BE2C (cell line): ENCODE results near the gene RAI2.

Source experiments
- DNase-seq: peaks from one replicate; pipeline ENCODE4 v3.0.0-alpha.2; 2020
- H3K27me3 ChIP-seq: fragments of 250-450 bp; sonication (Bioruptor Pico); 2 replicates; pipeline ENCODE4 v1.5.1; 2020; ENCODE audit warnings: mild to moderate bottlenecking
- H3K36me3 ChIP-seq: fragments of 250-450 bp; sonication (Bioruptor Pico); 2 replicates; pipeline ENCODE4 v1.5.1; 2020; ENCODE audit warnings: mild to moderate bottlenecking
- H3K4me1 ChIP-seq: fragments of 250-450 bp; sonication (Bioruptor Pico); 2 replicates; pipeline ENCODE4 v1.5.1; 2020
- H3K4me3 ChIP-seq: 2 replicates; pipeline ENCODE4 v1.5.1; 2011; ENCODE audit warnings: low read depth, low read length
- H3K9me3 ChIP-seq: fragments of 250-450 bp; sonication (Bioruptor Pico); 2 replicates; pipeline ENCODE4 v1.5.1; 2020
- TF ChIP-seq, protein P1 (sequence below): IDR thresholded peaks from 2 replicates; pipeline ENCODE4 v1.5.1; 2012; ENCODE audit warnings: mild to moderate bottlenecking, low read depth, low read length

Gene RAI2

DNA sequence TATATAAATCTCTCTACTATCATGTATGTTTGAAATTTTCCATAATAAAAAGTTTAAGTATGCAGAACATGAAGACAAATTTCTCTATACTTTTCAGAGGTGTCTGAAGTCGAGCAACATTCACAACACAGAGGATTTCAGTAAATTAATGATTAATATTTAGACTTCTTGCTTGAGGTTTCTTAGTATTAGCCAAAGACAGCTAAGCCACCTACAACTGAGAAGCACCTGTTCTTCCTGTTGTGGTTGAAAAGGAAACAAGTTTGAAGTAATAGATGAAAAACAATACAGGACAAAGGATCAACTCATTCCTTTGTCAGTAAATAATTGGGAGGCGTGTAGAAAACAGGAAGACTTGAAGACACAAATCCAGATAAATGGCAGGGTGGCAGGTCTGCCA, 102.7 kb downstream of the RAI2 start:
- Histone ChIP-seq H3K4me3 (no peak overlapping the region), H3K9me3 (no peaks in the 10 kb centered on the region), H3K4me1 (no peaks in the 10 kb centered on the region), H3K27me3 (no peaks in the 10 kb centered on the region), H3K36me3 (no peaks in the 10 kb centered on the region)
- TF ChIP-seq, protein P1, sequence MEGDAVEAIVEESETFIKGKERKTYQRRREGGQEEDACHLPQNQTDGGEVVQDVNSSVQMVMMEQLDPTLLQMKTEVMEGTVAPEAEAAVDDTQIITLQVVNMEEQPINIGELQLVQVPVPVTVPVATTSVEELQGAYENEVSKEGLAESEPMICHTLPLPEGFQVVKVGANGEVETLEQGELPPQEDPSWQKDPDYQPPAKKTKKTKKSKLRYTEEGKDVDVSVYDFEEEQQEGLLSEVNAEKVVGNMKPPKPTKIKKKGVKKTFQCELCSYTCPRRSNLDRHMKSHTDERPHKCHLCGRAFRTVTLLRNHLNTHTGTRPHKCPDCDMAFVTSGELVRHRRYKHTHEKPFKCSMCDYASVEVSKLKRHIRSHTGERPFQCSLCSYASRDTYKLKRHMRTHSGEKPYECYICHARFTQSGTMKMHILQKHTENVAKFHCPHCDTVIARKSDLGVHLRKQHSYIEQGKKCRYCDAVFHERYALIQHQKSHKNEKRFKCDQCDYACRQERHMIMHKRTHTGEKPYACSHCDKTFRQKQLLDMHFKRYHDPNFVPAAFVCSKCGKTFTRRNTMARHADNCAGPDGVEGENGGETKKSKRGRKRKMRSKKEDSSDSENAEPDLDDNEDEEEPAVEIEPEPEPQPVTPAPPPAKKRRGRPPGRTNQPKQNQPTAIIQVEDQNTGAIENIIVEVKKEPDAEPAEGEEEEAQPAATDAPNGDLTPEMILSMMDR, result no peak
- no peak for DNase-seq

DNA sequence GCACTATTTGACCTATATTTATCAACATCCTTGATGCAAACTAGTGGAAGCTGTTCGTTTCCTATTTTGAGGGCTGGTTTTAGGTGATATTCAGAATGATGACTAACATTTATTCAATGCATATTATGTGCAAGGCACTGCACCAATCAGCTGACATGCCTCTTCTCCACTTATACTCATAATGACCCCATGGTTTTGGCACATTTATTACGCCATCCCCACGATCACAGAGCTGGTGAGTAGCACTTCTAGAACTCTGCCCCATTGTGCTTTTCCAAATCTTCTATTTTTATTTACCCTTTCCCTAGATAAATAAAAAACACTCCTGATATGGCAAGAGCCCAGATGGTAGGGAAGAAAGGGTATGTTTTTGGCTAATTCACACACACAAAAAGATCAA, 110.7 kb downstream of the RAI2 start:
- no peak overlapping the region for H3K4me3 ChIP-seq
- no peaks in the 10 kb centered on the region for H3K4me1 ChIP-seq
- 0 out of 2 replicates have a peak, but pooled peaks cover 5% of the 10 kb centered on the region for H3K36me3 ChIP-seq
- DNase-seq, result no peak
- H3K27me3 ChIP-seq, result no peaks in the 10 kb centered on the region
- TF ChIP-seq, protein P1, result no peak
- H3K9me3 ChIP-seq, result no peaks in the 10 kb centered on the region
